GM12878 (cell line): ENCODE data around the gene TMEM135.

Experiments
- CREB1 ChIP-seq: IDR thresholded peaks from 2 replicates; pipeline ENCODE4 v1.6.1; 2012; ENCODE audit warnings: low read depth, mild to moderate bottlenecking, inconsistent platforms
- GABPA ChIP-seq: IDR thresholded peaks from 2 replicates; pipeline ENCODE4 v1.6.1; 2014; ENCODE audit warnings: antibody characterized with exemption, low read depth, mild to moderate bottlenecking, inconsistent platforms
- POLR2A ChIP-seq: IDR thresholded peaks from 2 replicates; pipeline ENCODE4 v1.6.1; 2011; ENCODE audit warnings: low read depth, mild to moderate bottlenecking, low read length
- SIX5 ChIP-seq: IDR thresholded peaks from 2 replicates; pipeline ENCODE4 v1.6.1; 2011; ENCODE audit warnings: mild to moderate bottlenecking, low read depth, low read length, moderate library complexity; ENCODE audit not compliant: severe bottlenecking
- TF ChIP-seq, protein P1 (sequence below), 3 experiments: IDR thresholded peaks in 2 of 3; conservative IDR thresholded peaks in 1 of 3; 2 replicates each; pipeline ENCODE4 v1.5.1; 2011; ENCODE audit warnings: low read depth in 3 of 3, low read length in 3 of 3, mild to moderate bottlenecking in 3 of 3, control low read depth in 2 of 3, moderate library complexity in 2 of 3, inconsistent platforms in 1 of 3, mixed read lengths in 1 of 3; ENCODE audit not compliant: control insufficient read depth in 2 of 3, insufficient read depth in 1 of 3; ENCODE audit errors: extremely low read depth in 1 of 3
- TF ChIP-seq, protein P2 (sequence below): IDR thresholded peaks from 2 replicates; pipeline ENCODE4 v1.6.1; 2012; ENCODE audit warnings: low read depth, low read length, improper control_type of control experiment

DNA sequence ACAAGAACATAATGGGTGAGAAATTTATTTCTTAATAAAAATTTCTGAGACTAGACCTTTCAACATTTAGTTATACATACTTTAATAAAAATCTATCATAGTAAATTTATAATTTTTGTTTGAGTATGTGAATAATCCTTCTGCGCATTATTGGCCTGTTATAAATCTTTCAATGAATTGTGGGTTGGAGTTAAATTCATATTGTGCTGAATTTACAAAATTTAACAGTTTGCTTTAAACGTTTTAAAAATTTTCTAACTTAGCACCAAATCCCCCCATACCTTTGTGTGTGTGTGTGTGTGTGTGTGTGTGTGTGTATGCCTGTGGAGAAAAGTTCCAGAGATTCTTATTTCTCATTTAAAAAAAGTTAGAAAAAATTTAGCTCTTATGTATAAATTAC is 111.0 kb downstream of the TMEM135 start:
- no peak for TF ChIP-seq POLR2A
- TF ChIP-seq CREB1, result no peak
- no peak for TF ChIP-seq SIX5
- TF ChIP-seq, protein P1, sequence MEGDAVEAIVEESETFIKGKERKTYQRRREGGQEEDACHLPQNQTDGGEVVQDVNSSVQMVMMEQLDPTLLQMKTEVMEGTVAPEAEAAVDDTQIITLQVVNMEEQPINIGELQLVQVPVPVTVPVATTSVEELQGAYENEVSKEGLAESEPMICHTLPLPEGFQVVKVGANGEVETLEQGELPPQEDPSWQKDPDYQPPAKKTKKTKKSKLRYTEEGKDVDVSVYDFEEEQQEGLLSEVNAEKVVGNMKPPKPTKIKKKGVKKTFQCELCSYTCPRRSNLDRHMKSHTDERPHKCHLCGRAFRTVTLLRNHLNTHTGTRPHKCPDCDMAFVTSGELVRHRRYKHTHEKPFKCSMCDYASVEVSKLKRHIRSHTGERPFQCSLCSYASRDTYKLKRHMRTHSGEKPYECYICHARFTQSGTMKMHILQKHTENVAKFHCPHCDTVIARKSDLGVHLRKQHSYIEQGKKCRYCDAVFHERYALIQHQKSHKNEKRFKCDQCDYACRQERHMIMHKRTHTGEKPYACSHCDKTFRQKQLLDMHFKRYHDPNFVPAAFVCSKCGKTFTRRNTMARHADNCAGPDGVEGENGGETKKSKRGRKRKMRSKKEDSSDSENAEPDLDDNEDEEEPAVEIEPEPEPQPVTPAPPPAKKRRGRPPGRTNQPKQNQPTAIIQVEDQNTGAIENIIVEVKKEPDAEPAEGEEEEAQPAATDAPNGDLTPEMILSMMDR (IDR thresholded peaks at IDR 0.05 in 2 of 3, conservative IDR thresholded peaks at IDR 0.05 in 1 of 3; ENCODE audit: control insufficient read depth in 2 of 3, extremely low read depth in 1 of 3, insufficient read depth in 1 of 3, low read depth in 3 of 3, low read length in 3 of 3), result no peak
- TF ChIP-seq GABPA, result no peak
- TF ChIP-seq, protein P2, sequence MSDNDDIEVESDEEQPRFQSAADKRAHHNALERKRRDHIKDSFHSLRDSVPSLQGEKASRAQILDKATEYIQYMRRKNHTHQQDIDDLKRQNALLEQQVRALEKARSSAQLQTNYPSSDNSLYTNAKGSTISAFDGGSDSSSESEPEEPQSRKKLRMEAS, result no peak
